Prostate gland (tissue), 2 donors: ENCODE measurements around the gene NBPF6.
"Not testable (repeated sequence)": the region's sequence is repeated elsewhere in the genome, so short reads cannot be mapped to it uniquely, and the experiment has no call there.

Source experiments
- CTCF ChIP-seq, 4 experiments: fragments of 200-600 bp in 2 of 4; fragments of 450-650 bp in 2 of 4; sonication (generic) in 2 of 4; IDR thresholded peaks; 1 replicate in 3 of 4; 2 replicates in 1 of 4; pipeline ENCODE4 v1.5.1; 2016 to 2019; ENCODE audit warnings: antibody characterized with exemption in 4 of 4, mild to moderate bottlenecking in 2 of 4, moderate library complexity in 2 of 4
- POLR2A ChIP-seq: fragments of 450-650 bp; IDR thresholded peaks from one replicate; pipeline ENCODE4 v1.6.1; 2016; ENCODE audit warnings: antibody characterized with exemption, mild to moderate bottlenecking
- POLR2AphosphoS5 ChIP-seq: sonication (generic); formaldehyde crosslinking; IDR thresholded peaks from one replicate; pipeline ENCODE4 v1.6.1; 2017; ENCODE audit warnings: antibody characterized with exemption

- TF ChIP-seq POLR2A; CTCF (IDR thresholded peaks at IDR 0.05); POLR2AphosphoS5: not testable (repeated sequence)
Observed at GRCh38 chr1:108438536-108438935, 11.6 kb upstream of the NBPF6 start.
